Retinal pigment epithelial cell (primary cell): Measurements from ENCODE around the gene MAGEA9B.
"Not testable (repeated sequence)": the region's sequence is repeated elsewhere in the genome, so short reads cannot be mapped to it uniquely, and the experiment has no call there.

Experiments used
- DNase-seq: peaks from one replicate; pipeline ENCODE4 v3.0.0-alpha.2; 2010; ENCODE audit warnings: low read depth
- H3K4me3 ChIP-seq: 2 replicates; pipeline ENCODE4 v1.5.1; 2011; ENCODE audit warnings: mild to moderate bottlenecking, low read length, control low read depth, moderate library complexity
- TF ChIP-seq, protein P1 (sequence below): conservative IDR thresholded peaks from 2 replicates; pipeline ENCODE4 v1.5.1; 2011; ENCODE audit warnings: low read depth, low read length, control low read depth, inconsistent platforms

MAGEA9B gene

DNA sequence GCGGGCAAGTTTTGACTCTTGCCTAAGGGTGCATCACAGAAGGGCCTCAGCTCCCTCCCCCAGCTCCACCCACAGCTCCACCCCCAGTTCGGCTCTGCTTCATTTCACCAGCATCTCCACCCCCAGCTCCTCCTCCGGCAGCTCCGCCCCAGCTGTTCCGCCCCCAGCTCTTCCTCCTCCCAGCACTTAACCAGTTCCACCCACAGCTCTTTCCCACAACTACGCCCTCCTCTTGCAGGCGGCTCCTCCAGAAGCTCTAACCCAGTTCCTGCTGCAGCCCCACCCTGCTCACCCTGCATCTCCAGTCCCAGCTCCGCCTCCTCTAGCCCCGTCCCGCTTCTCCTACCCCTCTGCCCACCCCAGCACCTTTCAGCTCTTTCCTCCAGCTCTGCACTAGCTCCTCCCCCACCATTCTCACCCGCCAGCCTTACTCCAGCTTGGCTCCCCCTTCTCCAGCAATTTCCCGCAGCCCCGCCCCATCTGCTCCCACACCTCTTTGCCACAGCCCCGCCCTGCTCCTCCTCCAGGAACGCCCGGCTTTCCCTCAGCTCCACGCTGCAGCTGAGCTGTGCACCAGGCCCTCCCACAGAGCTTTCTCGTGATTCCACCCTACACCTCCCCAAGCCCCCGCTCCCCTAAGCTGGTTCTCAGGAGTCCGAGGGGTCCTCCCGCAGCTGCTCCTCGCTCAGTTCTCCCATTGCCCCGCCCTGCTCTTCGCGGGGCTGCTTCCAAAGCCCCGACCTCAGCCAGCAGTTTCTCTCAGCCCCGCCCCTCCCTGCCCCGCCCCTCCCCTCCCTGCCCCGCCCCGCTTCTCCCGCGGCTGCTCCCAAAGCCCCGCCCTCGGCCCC is 47.8 kb downstream of the MAGEA9B start:
- TF ChIP-seq, protein P1, sequence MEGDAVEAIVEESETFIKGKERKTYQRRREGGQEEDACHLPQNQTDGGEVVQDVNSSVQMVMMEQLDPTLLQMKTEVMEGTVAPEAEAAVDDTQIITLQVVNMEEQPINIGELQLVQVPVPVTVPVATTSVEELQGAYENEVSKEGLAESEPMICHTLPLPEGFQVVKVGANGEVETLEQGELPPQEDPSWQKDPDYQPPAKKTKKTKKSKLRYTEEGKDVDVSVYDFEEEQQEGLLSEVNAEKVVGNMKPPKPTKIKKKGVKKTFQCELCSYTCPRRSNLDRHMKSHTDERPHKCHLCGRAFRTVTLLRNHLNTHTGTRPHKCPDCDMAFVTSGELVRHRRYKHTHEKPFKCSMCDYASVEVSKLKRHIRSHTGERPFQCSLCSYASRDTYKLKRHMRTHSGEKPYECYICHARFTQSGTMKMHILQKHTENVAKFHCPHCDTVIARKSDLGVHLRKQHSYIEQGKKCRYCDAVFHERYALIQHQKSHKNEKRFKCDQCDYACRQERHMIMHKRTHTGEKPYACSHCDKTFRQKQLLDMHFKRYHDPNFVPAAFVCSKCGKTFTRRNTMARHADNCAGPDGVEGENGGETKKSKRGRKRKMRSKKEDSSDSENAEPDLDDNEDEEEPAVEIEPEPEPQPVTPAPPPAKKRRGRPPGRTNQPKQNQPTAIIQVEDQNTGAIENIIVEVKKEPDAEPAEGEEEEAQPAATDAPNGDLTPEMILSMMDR: no peak
- peak overlapping the region; percentile 55 for H3K4me3 ChIP-seq
- peak; percentile 66 for DNase-seq

DNA sequence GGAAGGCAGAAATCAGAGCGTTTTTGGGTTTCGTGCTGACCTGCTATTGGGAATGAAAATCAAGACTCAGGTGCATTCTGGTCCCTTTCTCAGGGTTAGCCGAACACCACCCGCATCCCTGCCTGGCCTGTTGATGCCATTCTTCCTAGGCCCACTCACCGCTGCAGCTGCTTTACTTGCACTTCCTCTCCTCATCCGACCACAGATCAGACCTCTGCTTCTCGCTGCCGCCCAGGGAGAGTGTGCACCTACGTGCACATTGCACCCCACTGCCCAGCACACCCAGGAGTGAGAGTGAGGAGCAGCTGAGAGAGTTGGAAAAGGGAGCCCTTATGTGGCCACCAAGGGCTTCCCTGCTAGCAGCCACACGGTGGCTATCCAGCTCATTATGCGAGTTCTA is 49.8 kb downstream of the MAGEA9B start:
- not testable (repeated sequence) for DNase-seq, H3K4me3 ChIP-seq

DNA sequence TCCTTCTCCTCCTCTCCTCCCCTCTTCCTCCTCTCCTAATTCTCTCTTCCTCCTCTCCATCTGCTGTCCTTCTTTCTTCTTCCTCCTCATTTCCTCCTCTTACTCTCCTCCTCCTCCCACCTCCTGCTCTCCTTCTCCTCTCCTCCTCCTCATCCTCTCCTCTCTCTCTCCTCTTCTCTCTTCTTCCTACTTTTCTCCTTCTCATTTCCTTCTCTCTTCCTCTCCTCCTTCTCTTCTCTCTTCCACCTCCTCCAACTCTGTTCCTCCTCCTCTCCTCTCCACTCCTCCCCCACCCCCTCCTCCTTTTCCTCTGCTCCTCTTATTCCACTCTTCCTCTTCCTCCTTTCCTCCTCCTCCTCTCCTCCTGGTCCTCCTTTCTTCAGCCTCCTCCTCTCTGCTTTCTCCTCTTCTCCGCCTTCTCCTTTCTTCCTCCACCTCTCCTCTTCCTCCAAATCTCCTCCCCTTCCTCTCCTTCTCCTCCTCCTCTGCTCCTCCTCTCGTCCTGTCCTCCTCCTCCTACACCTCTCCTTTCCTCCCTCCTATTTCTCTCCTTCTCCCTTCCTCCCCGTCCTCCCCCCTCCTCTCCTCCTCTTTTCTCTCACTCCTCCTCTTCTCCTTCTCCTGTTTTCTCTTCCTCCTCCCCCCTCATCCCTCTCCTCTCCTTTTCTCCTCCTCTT is 52.2 kb downstream of the MAGEA9B start:
- DNase-seq, H3K4me3 ChIP-seq: not testable (repeated sequence)

DNA sequence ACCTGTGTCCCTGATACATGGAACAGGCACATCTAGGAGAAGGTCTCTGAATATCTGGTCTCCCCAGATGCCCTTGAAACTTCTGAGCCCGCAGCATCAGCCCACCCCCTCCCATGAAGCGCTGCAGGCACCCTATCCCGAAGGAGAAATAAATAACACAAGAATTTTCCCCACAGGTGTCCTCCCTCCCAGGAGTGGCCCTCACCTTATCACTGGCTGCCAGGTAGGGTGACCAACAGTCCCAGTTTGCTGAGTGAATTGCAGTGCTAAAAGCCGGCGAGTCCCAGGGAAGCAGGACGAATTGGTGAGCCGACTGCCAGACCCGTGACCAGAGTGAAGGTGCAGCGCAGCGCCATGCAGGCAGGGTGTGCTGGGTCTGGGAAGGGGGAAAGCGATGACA is 53.3 kb downstream of the MAGEA9B start:
- not testable (repeated sequence) for H3K4me3 ChIP-seq, DNase-seq

DNA sequence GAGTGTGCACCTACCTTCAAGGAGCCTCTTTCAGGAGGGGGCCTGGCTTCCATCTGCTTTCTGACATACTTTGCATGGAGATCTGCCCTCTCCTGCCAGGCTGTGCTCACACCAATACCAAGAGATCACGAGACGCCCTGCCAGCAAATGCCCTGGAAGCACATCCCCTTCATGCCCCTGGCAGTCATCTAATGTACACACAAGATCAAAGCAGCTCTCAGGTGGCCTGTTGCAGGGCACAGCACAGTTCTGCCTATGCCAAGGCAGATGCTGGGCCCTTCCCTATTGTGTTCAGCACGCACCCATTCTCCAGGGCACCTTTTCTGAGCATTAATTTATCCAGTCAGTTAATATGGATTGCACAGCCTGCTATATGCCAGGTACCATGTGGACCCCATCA is 54.4 kb downstream of the MAGEA9B start:
- DNase-seq, H3K4me3 ChIP-seq: not testable (repeated sequence)
